Astrocyte of the spinal cord (primary cell): ENCODE measurements around the gene CLIP1.

ENCODE experiments used
- DNase-seq: peaks from one replicate; pipeline ENCODE4 v3.0.0; 2011; ENCODE audit warnings: low read depth, low spot score
- H3K4me3 ChIP-seq: 2 replicates; pipeline ENCODE4 v1.5.1; 2011; ENCODE audit warnings: low read depth, mild to moderate bottlenecking, low read length, moderate library complexity
- in situ Hi-C: cut with HindIII; loops from 2 replicates; pipeline ENCODE4 v1.10.0; 2017; ENCODE audit warnings: low sequenced_read_pairs
- TF ChIP-seq, protein P1 (sequence below): IDR thresholded peaks from 2 replicates; pipeline ENCODE4 v1.5.1; 2012; ENCODE audit warnings: low read depth, mild to moderate bottlenecking, low read length, inconsistent platforms

Gene CLIP1

DNA sequence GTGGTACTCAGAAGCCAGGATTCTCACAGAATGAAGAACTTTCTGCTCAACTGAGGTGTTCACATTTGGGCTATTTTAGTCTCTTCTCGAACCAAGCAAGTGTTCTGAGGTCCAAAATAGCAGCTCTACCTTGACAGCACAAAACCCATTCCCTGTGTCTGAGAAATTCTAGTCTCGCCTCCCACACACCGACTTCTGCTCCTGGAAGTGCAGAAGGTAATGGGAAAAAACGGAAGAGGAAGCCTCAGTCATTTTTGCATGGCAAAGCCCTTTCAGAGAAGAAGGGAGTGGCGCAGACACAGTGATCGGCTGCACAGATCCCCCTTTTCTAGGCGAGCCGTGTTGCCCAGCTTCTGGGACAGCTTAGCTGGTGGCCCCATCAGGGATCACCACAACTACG is 125.0 kb downstream of the CLIP1 start:
- in situ Hi-C loops, result no loop called here
- TF ChIP-seq, protein P1, sequence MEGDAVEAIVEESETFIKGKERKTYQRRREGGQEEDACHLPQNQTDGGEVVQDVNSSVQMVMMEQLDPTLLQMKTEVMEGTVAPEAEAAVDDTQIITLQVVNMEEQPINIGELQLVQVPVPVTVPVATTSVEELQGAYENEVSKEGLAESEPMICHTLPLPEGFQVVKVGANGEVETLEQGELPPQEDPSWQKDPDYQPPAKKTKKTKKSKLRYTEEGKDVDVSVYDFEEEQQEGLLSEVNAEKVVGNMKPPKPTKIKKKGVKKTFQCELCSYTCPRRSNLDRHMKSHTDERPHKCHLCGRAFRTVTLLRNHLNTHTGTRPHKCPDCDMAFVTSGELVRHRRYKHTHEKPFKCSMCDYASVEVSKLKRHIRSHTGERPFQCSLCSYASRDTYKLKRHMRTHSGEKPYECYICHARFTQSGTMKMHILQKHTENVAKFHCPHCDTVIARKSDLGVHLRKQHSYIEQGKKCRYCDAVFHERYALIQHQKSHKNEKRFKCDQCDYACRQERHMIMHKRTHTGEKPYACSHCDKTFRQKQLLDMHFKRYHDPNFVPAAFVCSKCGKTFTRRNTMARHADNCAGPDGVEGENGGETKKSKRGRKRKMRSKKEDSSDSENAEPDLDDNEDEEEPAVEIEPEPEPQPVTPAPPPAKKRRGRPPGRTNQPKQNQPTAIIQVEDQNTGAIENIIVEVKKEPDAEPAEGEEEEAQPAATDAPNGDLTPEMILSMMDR, result no peak
- DNase-seq, result no peak
- no peak overlapping the region for H3K4me3 ChIP-seq

DNA sequence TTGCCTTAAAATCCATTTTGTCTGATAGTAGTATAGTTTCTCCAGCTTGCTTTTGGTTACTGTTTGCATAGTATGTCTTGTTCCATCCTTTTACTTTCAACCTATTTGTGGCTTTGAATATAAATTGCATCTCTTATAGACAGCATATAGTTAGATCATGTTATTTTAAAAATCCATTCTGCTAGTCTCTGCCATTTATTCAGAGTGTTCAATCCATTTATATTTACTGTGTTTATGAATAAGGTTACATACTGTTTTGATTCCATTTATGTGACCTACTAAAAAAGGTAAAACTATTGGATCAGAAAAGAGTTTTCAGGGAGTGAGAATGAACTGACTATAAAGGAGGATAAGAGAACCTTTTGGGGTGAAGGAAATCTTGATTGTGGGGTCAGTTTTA is 126.6 kb downstream of the CLIP1 start:
- DNase-seq, result no peak
- TF ChIP-seq, protein P1, result no peak
- H3K4me3 ChIP-seq, result no peak overlapping the region
- in situ Hi-C loops, result no loop called here

DNA sequence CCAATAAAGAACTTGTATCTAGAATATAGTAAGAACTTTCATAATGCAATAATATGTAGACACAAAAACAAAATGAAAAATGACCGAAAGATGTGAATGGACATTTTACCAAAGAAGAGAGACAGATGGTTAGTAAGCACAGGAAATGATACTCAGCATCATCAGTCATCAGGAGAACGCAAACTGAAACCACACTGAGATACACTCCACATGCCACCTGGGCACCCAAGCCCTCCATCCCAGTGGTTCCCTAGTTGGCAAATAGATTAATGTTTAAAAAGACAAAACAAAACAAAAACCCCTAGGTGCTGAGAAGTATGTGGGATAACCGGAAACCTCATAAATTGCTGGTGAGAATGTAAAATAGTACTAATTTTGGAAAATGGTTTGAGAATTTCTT is 129.4 kb downstream of the CLIP1 start:
- TF ChIP-seq, protein P1, result no peak
- no peak overlapping the region for H3K4me3 ChIP-seq
- in situ Hi-C loops, result no loop called here
- no peak for DNase-seq

DNA sequence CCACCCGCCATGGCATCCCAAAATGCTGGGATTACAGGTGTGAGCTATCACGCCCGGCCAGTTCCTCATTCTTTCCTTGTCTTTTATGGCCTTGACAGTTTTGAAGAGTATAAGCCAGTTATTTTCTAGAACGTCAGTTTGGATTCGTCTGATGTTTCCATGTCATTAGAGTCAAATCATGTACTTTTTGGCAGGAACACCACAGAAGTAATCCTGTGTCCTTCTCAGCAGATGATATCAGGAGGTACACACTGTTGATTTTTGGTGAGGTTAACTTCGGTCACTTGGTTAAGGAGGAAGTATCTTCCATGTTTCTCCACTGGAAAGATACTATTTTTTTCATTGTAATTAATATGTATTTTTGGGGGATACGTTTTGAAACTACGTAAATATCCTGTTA is 131.0 kb downstream of the CLIP1 start:
- in situ Hi-C loops, result no loop called here
- no peak overlapping the region for H3K4me3 ChIP-seq
- TF ChIP-seq, protein P1, result no peak
- no peak for DNase-seq

DNA sequence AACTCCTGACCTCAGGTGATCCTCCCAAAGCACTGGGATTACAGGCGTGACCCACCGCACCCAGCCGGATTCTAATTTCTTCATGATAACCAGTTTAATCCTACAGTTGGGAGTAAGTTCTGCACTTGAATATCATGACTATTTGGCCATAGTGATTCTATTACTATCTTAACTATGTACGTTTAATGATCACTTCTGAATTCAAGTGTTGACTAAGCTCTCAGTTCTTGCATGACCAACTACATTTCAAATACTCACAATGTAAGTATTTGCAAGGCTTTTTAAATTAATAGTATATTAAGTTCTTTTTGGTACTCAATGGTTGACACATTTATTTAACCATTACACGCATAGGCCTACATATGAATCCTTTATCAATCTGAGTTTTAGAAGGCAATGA is 138.8 kb downstream of the CLIP1 start:
- no peak overlapping the region for H3K4me3 ChIP-seq
- TF ChIP-seq, protein P1, result no peak
- no peak for DNase-seq
- in situ Hi-C loops, result no loop called here

DNA sequence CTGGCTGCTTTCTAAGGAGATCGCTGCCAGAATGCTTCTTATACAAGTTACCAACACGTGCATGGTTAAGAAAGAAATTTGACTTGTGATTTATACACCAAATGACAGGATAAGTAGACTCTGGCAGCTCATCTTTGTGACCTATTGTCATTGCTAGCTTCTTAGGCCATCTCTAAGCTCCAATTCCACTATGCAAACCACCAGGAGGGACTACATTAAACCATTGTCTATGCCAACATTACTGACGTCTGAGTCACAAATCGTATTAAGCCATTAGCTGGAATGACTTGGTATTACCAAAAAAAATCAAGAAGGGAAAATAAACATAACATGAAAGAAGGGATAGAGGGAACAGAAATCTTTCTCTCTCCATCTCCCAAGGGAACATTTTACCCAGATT is 140.4 kb downstream of the CLIP1 start:
- TF ChIP-seq, protein P1, result no peak
- in situ Hi-C loops, result no loop called here
- no peak overlapping the region for H3K4me3 ChIP-seq
- DNase-seq, result peak; percentile 75

DNA sequence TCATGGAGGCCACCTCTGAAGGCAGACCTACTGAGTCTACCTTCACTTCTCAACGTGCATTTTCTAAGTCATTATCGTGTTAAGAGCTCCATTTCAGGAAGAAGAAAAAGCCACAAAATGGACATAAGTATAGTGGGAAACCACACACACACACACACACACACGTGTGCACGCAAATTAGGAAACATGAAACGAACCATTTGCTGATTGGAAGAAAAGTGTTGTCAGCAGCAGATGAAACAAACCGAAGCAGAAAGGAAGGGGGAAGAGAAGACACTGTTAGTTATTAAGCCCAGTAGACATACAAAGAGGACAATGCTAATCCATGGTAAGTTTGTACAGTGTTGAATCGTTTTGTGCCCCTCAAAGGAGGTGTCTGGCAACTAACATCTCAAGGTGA is 146.2 kb downstream of the CLIP1 start:
- no peak overlapping the region for H3K4me3 ChIP-seq
- no peak for DNase-seq
- TF ChIP-seq, protein P1, result no peak
- in situ Hi-C loops, result no loop called here
